A172 (cell line): ENCODE data around the gene ZNF324. TPM values are rescaled to one million over a fixed set of nuclear protein-coding genes. Genes with fewer than 3 reads are reported as not detected.

ENCODE experiments used
- total RNA-seq: library from RNA; depleted of rRNA; stranded (reverse); fragments of >200 nt; shearing (Covaris generic); gene quantifications from 2 replicates; pipeline ENCODE4 v1.2.3, GENCODE V29; 2014; rRNA removed

Gene ZNF324
- total RNA-seq, 1 experiment from 2014 or later = 21.5 TPM

Other genes starting within 250 kb of the ZNF324 start
- not detected in 2 replicates for gene ZNF544, start 238.2 kb upstream of the ZNF324 start, total RNA-seq
- gene ZNF8, start 188.1 kb upstream of the ZNF324 start, total RNA-seq = 8.0 and 9.0 TPM in 2 replicates
- gene ERVK3-1, start 161.7 kb upstream of the ZNF324 start, total RNA-seq = 80.2 and 89.6 TPM in 2 replicates
- gene ZSCAN22, start 140.1 kb upstream of the ZNF324 start, total RNA-seq = 4.0 and 4.1 TPM in 2 replicates
- 10.7 and 47.6 TPM in 2 replicates for gene A1BG, start 113.6 kb upstream of the ZNF324 start, total RNA-seq
- 1.7 and 2.4 TPM in 2 replicates for gene ZNF497, start 104.3 kb upstream of the ZNF324 start, total RNA-seq
- gene ZNF837, start 86.0 kb upstream of the ZNF324 start, total RNA-seq = 3.7 and 5.7 TPM in 2 replicates
- gene RPS5, start 79.8 kb upstream of the ZNF324 start, total RNA-seq = 2,652 and 2,662 TPM in 2 replicates
- gene RNF225, start 71.4 kb upstream of the ZNF324 start, total RNA-seq = not detected in 2 replicates
- 31.5 and 42.1 TPM in 2 replicates for gene ZNF584, start 58.4 kb upstream of the ZNF324 start, total RNA-seq
- 0.03 and 0.19 TPM in 2 replicates for gene ZNF132, start 26.9 kb upstream of the ZNF324 start, total RNA-seq
- gene ZNF324B, start 15.5 kb upstream of the ZNF324 start, total RNA-seq = 9.9 and 12.1 TPM in 2 replicates
- 17.1 and 18.8 TPM in 2 replicates for gene ZNF446, start 9.3 kb downstream of the ZNF324 start, total RNA-seq
- gene SLC27A5, start 44.9 kb downstream of the ZNF324 start, total RNA-seq = 2.8 and 6.6 TPM in 2 replicates
- 9.0 and 11.9 TPM in 2 replicates for gene ZBTB45, start 52.7 kb downstream of the ZNF324 start, total RNA-seq
- 545 and 619 TPM in 2 replicates for gene TRIM28, start 77.0 kb downstream of the ZNF324 start, total RNA-seq
- gene CHMP2A, start 88.0 kb downstream of the ZNF324 start, total RNA-seq = 32.1 and 48.2 TPM in 2 replicates
- gene UBE2M, start 91.5 kb downstream of the ZNF324 start, total RNA-seq = 141 and 145 TPM in 2 replicates
- gene MZF1, start 106.3 kb downstream of the ZNF324 start, total RNA-seq = 17.4 and 17.8 TPM in 2 replicates